Measurements from ENCODE around the gene CDH13.

CDH13 gene

GRCh38 chr16:82665025-82665424, 38.3 kb downstream of the CDH13 start:
- Histone ChIP-seq H3K4me2 (ENCODE audit: low read length) (no peak overlapping the region), H3K4me3 (ENCODE audit: low read length) (no peak overlapping the region), H3K9ac (ENCODE audit: low read length) (no peak overlapping the region), H3K27ac (ENCODE audit: low read length) (no peak overlapping the region), H3K9me3 (ENCODE audit: insufficient read depth, low read length) (no peaks in the 10 kb centered on the region), H3K79me2 (ENCODE audit: low read length) (no peaks in the 10 kb centered on the region), H3K4me1 (ENCODE audit: low read length) (peaks cover 5% of the 10 kb centered on the region), H4K20me1 (ENCODE audit: insufficient read depth, low read length) (no peaks in the 10 kb centered on the region), H3K27me3 (ENCODE audit: low read depth, low read length) (peaks cover 36% of the 10 kb centered on the region), H3K36me3 (replicated peaks; ENCODE audit: low read depth, low read length) (no peaks in the 10 kb centered on the region), H2AFZ (ENCODE audit: low read depth, low read length) (no peak overlapping the region)
- TF ChIP-seq EZH2phosphoT487 (IDR thresholded peaks at IDR 0.05; ENCODE audit: low read depth), result no peak
- no peak for TF ChIP-seq CTCF (IDR thresholded peaks at IDR 0.05; ENCODE audit: low read depth, low read length)

GRCh38 chr16:82667437-82667836, 40.7 kb downstream of the CDH13 start:
- no peaks in the 10 kb centered on the region for H3K4me1 ChIP-seq (ENCODE audit: low read length)
- TF ChIP-seq CTCF (IDR thresholded peaks at IDR 0.05; ENCODE audit: low read depth, low read length), result no peak
- TF ChIP-seq EZH2phosphoT487 (IDR thresholded peaks at IDR 0.05; ENCODE audit: low read depth), result no peak
- H4K20me1 ChIP-seq (ENCODE audit: insufficient read depth, low read length), result no peaks in the 10 kb centered on the region
- H3K4me2 ChIP-seq (ENCODE audit: low read length), result no peak overlapping the region
- H3K9ac ChIP-seq (ENCODE audit: low read length), result no peak overlapping the region
- no peak overlapping the region for H2AFZ ChIP-seq (ENCODE audit: low read depth, low read length)
- H3K9me3 ChIP-seq (ENCODE audit: insufficient read depth, low read length), result no peaks in the 10 kb centered on the region
- no peaks in the 10 kb centered on the region for H3K79me2 ChIP-seq (ENCODE audit: low read length)
- H3K36me3 ChIP-seq (replicated peaks; ENCODE audit: low read depth, low read length), result no peaks in the 10 kb centered on the region
- no peak overlapping the region for H3K4me3 ChIP-seq (ENCODE audit: low read length)
- no peak overlapping the region for H3K27ac ChIP-seq (ENCODE audit: low read length)
- H3K27me3 ChIP-seq (ENCODE audit: low read depth, low read length), result peaks cover 34% of the 10 kb centered on the region

GRCh38 chr16:82668094-82668493, 41.3 kb downstream of the CDH13 start:
- Histone ChIP-seq H4K20me1 (ENCODE audit: insufficient read depth, low read length) (no peaks in the 10 kb centered on the region), H3K4me3 (ENCODE audit: low read length) (no peak overlapping the region), H3K79me2 (ENCODE audit: low read length) (no peaks in the 10 kb centered on the region), H3K36me3 (replicated peaks; ENCODE audit: low read depth, low read length) (no peaks in the 10 kb centered on the region), H3K9me3 (ENCODE audit: insufficient read depth, low read length) (no peaks in the 10 kb centered on the region), H3K27me3 (ENCODE audit: low read depth, low read length) (peaks cover 28% of the 10 kb centered on the region), H3K4me1 (ENCODE audit: low read length) (no peaks in the 10 kb centered on the region), H2AFZ (ENCODE audit: low read depth, low read length) (no peak overlapping the region), H3K9ac (ENCODE audit: low read length) (no peak overlapping the region), H3K4me2 (ENCODE audit: low read length) (no peak overlapping the region), H3K27ac (ENCODE audit: low read length) (no peak overlapping the region)
- TF ChIP-seq CTCF (IDR thresholded peaks at IDR 0.05; ENCODE audit: low read depth, low read length) (no peak), EZH2phosphoT487 (IDR thresholded peaks at IDR 0.05; ENCODE audit: low read depth) (no peak)

- H3K9me3 ChIP-seq (ENCODE audit: insufficient read depth, low read length), result no peaks in the 10 kb centered on the region
- H3K4me1 ChIP-seq (ENCODE audit: low read length), result no peaks in the 10 kb centered on the region
- no peak for TF ChIP-seq EZH2phosphoT487 (IDR thresholded peaks at IDR 0.05; ENCODE audit: low read depth)
- TF ChIP-seq CTCF (IDR thresholded peaks at IDR 0.05; ENCODE audit: low read depth, low read length), result peak; percentile 53
- no peaks in the 10 kb centered on the region for H3K36me3 ChIP-seq (replicated peaks; ENCODE audit: low read depth, low read length)
- no peak overlapping the region for H3K9ac ChIP-seq (ENCODE audit: low read length)
- no peak overlapping the region for H2AFZ ChIP-seq (ENCODE audit: low read depth, low read length)
- H3K27ac ChIP-seq (ENCODE audit: low read length), result no peak overlapping the region
- H3K4me3 ChIP-seq (ENCODE audit: low read length), result no peak overlapping the region
- H3K27me3 ChIP-seq (ENCODE audit: low read depth, low read length), result peaks cover 36% of the 10 kb centered on the region
- no peak overlapping the region for H3K4me2 ChIP-seq (ENCODE audit: low read length)
- no peaks in the 10 kb centered on the region for H3K79me2 ChIP-seq (ENCODE audit: low read length)
- H4K20me1 ChIP-seq (ENCODE audit: insufficient read depth, low read length), result no peaks in the 10 kb centered on the region
Observed at GRCh38 chr16:82671741-82672140, 45.0 kb downstream of the CDH13 start.

Data from OCI-LY3 (cell line).